ENCODE results near the gene ZSWIM5. TPM values are rescaled to one million over a fixed set of nuclear protein-coding genes. Genes with fewer than 3 reads are reported as not detected.
"Not testable (repeated sequence)": the region's sequence is repeated elsewhere in the genome, so short reads cannot be mapped to it uniquely, and the experiment has no call there.

The ZSWIM5 gene
- total and polyA plus RNA-seq, 2 of the 8 experiments (the other 6 are each of a cell fraction or from before 2014, with no cell fraction given): 2.5 to 3.9 TPM

DNA sequence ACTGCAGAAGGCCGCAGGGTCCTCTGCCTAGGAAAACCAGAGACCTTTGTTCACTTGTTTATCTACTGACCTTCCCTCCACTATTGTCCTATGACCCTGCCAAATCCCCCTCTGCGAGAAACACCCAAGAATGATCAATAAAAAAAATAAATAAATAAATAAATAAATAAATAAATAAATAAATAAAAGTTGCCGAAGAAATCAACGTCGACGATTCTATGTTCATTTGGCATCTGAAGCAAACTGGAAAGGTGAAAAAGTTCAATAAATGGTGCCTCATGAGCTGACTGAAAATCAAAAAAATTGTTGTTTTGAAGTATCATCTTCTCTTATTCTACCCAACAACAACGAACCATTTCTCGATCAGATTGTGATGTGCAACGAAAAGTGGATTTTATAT is 17.3 kb upstream of the ZSWIM5 start:
- H3K4me3 ChIP-seq (ENCODE audit: extremely low read depth in 1 of 4, insufficient read depth in 2 of 4, low read depth in 3 of 4, low read length in 4 of 4); H2AFZ ChIP-seq (ENCODE audit: low read length); H3K79me2 ChIP-seq (ENCODE audit: control insufficient read depth in 1 of 2, insufficient read depth in 2 of 2, low read length in 2 of 2); H3K23ac ChIP-seq (ENCODE audit: insufficient read length); H2AK5ac ChIP-seq (ENCODE audit: low read depth, low read length); H3K14ac ChIP-seq (ENCODE audit: insufficient read length); POLR2A ChIA-PET (ENCODE audit: partially characterized antibody); H2BK15ac ChIP-seq (ENCODE audit: low read length); H3K56ac ChIP-seq (replicated peaks; ENCODE audit: insufficient read length, low read depth, low read length); H3K36me3 ChIP-seq (ENCODE audit: control insufficient read depth in 2 of 4, insufficient read depth in 4 of 4, low read length in 3 of 4); H3K4ac ChIP-seq (replicated peaks; ENCODE audit: insufficient read length, low read depth, low read length); H2BK12ac ChIP-seq (ENCODE audit: low read depth, low read length); H3K79me1 ChIP-seq (ENCODE audit: low read depth, low read length); H3K4me1 ChIP-seq (replicated peaks in 1 of 4; ENCODE audit: control insufficient read depth in 3 of 4, insufficient read depth in 4 of 4, low read length in 3 of 4); H4K5ac ChIP-seq (ENCODE audit: insufficient read length, low read depth, low read length); H3K27ac ChIP-seq (ENCODE audit: low read depth, low read length); H3K4me2 ChIP-seq (ENCODE audit: insufficient read depth in 1 of 2, low read depth in 2 of 2, low read length in 2 of 2); H4K91ac ChIP-seq (replicated peaks; ENCODE audit: insufficient read length, low read length); H2BK5ac ChIP-seq (ENCODE audit: low read depth, low read length); H3K23me2 ChIP-seq (ENCODE audit: low read depth, low read length); H3K18ac ChIP-seq (ENCODE audit: extremely low read depth, low read length); H4K8ac ChIP-seq (ENCODE audit: extremely low read depth, insufficient read depth, low read length); H2BK20ac ChIP-seq (ENCODE audit: low read length); DNase-seq (ENCODE audit: low read depth in 1 of 2, low spot score in 2 of 2); H2BK120ac ChIP-seq (replicated peaks; ENCODE audit: low read depth, low read length); H4K20me1 ChIP-seq (replicated peaks in 1 of 2; ENCODE audit: control insufficient read depth in 1 of 2, insufficient read depth in 2 of 2, low read length in 2 of 2); H3K27me3 ChIP-seq (replicated peaks in 1 of 4; ENCODE audit: control insufficient read depth in 3 of 4, extremely low read depth in 1 of 4, insufficient read depth in 3 of 4, low read length in 3 of 4); H3K9ac ChIP-seq (replicated peaks in 1 of 4; ENCODE audit: extremely low read depth in 1 of 4, low read depth in 3 of 4, low read length in 3 of 4); FAIRE-seq; H3K9me3 ChIP-seq (ENCODE audit: insufficient read depth in 2 of 2, low read depth in 1 of 2, low read length in 1 of 2): not testable (repeated sequence)
- CTCF ChIA-PET (ENCODE audit: partially characterized antibody): interaction anchor here (1.1 kb wide), 1 partner anchor 205 kb away, joined by 4 read pairs; no protein-coding TSS in a partner anchor
- 97% methylated on average over 8 of the region's 9 CpGs; no CpG with 5 or more reads in 1 of the 2 experiments for WGBS, 2 experiments (ENCODE audit: extremely low coverage in 1 of 2, insufficient coverage in 1 of 2, insufficient read length in 1 of 2, insufficient replicate concordance in 2 of 2, low coverage in 1 of 2, low lambda C conversion rate in 2 of 2, missing lambda C conversion rate in 1 of 2)
